ENCODE results near the gene PINK1. TPM values are rescaled to one million over a fixed set of nuclear protein-coding genes. Genes with fewer than 3 reads are reported as not detected.
A peak's percentile ranks its signal among the peaks of the same experiment; 100 is the strongest.

PINK1 gene
- total RNA-seq, 2 experiments from 2014 or later: 1.9 to 2.1 TPM

GRCh38 chr1:20624709-20625108, 8.5 kb upstream of the PINK1 start:
- Mint-ChIP-seq H3K27me3 (peaks cover 6% of the 10 kb centered on the region), H3K36me3 (no peaks in the 10 kb centered on the region), H3K4me3 (no peak overlapping the region), H3K27ac (no peak overlapping the region), H3K4me1 (no peaks in the 10 kb centered on the region), H3K9me3 (peaks cover 6% of the 10 kb centered on the region)
- DNase-seq: no peak

GRCh38 chr1:20625176-20626097, 7.8 kb upstream of the PINK1 start:
- no peak for DNase-seq
- H3K27ac Mint-ChIP-seq: no peak overlapping the region
- H3K4me1 Mint-ChIP-seq: no peaks in the 10 kb centered on the region
- H3K9me3 Mint-ChIP-seq: peaks cover 6% of the 10 kb centered on the region
- H3K27me3 Mint-ChIP-seq: peaks cover 6% of the 10 kb centered on the region
- no peak overlapping the region for H3K4me3 Mint-ChIP-seq
- H3K36me3 Mint-ChIP-seq: no peaks in the 10 kb centered on the region

GRCh38 chr1:20626098-20626427, 7.2 kb upstream of the PINK1 start:
- no peak overlapping the region for H3K27ac Mint-ChIP-seq
- peaks cover 6% of the 10 kb centered on the region for H3K9me3 Mint-ChIP-seq
- no peaks in the 10 kb centered on the region for H3K4me1 Mint-ChIP-seq
- H3K36me3 Mint-ChIP-seq: no peaks in the 10 kb centered on the region
- peaks cover 6% of the 10 kb centered on the region for H3K27me3 Mint-ChIP-seq
- DNase-seq: no peak
- H3K4me3 Mint-ChIP-seq: no peak overlapping the region

GRCh38 chr1:20626524-20626923, 6.7 kb upstream of the PINK1 start:
- H3K4me1 Mint-ChIP-seq: no peaks in the 10 kb centered on the region
- H3K27ac Mint-ChIP-seq: no peak overlapping the region

GRCh38 chr1:20630729-20631128, 2.5 kb upstream of the PINK1 start:
- DNase-seq: no peak
- peaks cover 12% of the 10 kb centered on the region for H3K4me1 Mint-ChIP-seq
- no peaks in the 10 kb centered on the region for H3K36me3 Mint-ChIP-seq
- H3K27me3 Mint-ChIP-seq: no peaks in the 10 kb centered on the region
- no peak overlapping the region for H3K4me3 Mint-ChIP-seq
- H3K27ac Mint-ChIP-seq: no peak overlapping the region
- H3K9me3 Mint-ChIP-seq: peaks cover 6% of the 10 kb centered on the region

More at GRCh38 chr1:20626524-20626923, 6.7 kb upstream of the PINK1 start:
- no peaks in the 10 kb centered on the region for H3K36me3 Mint-ChIP-seq
- H3K9me3 Mint-ChIP-seq: peaks cover 6% of the 10 kb centered on the region
- H3K27me3 Mint-ChIP-seq: peaks cover 6% of the 10 kb centered on the region
- H3K4me3 Mint-ChIP-seq: no peak overlapping the region
- no peak for DNase-seq

- peak overlapping the region; percentile 25 for H3K4me3 Mint-ChIP-seq
- no peak overlapping the region for H3K27ac Mint-ChIP-seq
- H3K4me1 Mint-ChIP-seq: peaks cover 12% of the 10 kb centered on the region
- H3K27me3 Mint-ChIP-seq: no peaks in the 10 kb centered on the region
- H3K36me3 Mint-ChIP-seq: no peaks in the 10 kb centered on the region
- no peak for DNase-seq
- H3K9me3 Mint-ChIP-seq: peaks cover 6% of the 10 kb centered on the region
These were observed 872 bp upstream of the PINK1 start for GRCh38 chr1:20632386-20632785.

GRCh38 chr1:20634065-20634593, 871 bp downstream of the PINK1 start:
- Mint-ChIP-seq H3K27me3 (no peaks in the 10 kb centered on the region), H3K9me3 (no peaks in the 10 kb centered on the region), H3K4me3 (peak overlapping the region; percentile 81), H3K36me3 (no peaks in the 10 kb centered on the region), H3K27ac (peak overlapping the region; percentile 42), H3K4me1 (peaks cover 12% of the 10 kb centered on the region)
- DNase-seq: peak; percentile 16

- DNase-seq: peak; percentile 26
- H3K4me3 Mint-ChIP-seq: peak overlapping the region; percentile 81
- no peak overlapping the region for H3K27ac Mint-ChIP-seq
- no peaks in the 10 kb centered on the region for H3K9me3 Mint-ChIP-seq
- no peaks in the 10 kb centered on the region for H3K36me3 Mint-ChIP-seq
- peaks cover 12% of the 10 kb centered on the region for H3K4me1 Mint-ChIP-seq
- H3K27me3 Mint-ChIP-seq: no peaks in the 10 kb centered on the region
These were observed 1.4 kb downstream of the PINK1 start for GRCh38 chr1:20634594-20635084.

GRCh38 chr1:20636785-20637347, 3.6 kb downstream of the PINK1 start:
- H3K36me3 Mint-ChIP-seq: no peaks in the 10 kb centered on the region
- H3K4me3 Mint-ChIP-seq: no peak overlapping the region

GRCh38 chr1:20640183-20640597, 6.9 kb downstream of the PINK1 start:
- no peaks in the 10 kb centered on the region for H3K27me3 Mint-ChIP-seq
- no peaks in the 10 kb centered on the region for H3K9me3 Mint-ChIP-seq
- no peak overlapping the region for H3K4me3 Mint-ChIP-seq
- H3K36me3 Mint-ChIP-seq: no peaks in the 10 kb centered on the region
- DNase-seq: peak; percentile 38
- H3K27ac Mint-ChIP-seq: no peak overlapping the region
- H3K4me1 Mint-ChIP-seq: peaks cover 3% of the 10 kb centered on the region

More at GRCh38 chr1:20636785-20637347, 3.6 kb downstream of the PINK1 start:
- no peak overlapping the region for H3K27ac Mint-ChIP-seq
- no peaks in the 10 kb centered on the region for H3K9me3 Mint-ChIP-seq
- H3K27me3 Mint-ChIP-seq: no peaks in the 10 kb centered on the region
- no peak for DNase-seq
- H3K4me1 Mint-ChIP-seq: peaks cover 15% of the 10 kb centered on the region

GRCh38 chr1:20641975-20642374, 8.7 kb downstream of the PINK1 start:
- peaks cover 3% of the 10 kb centered on the region for H3K4me1 Mint-ChIP-seq
- H3K36me3 Mint-ChIP-seq: no peaks in the 10 kb centered on the region
- H3K27ac Mint-ChIP-seq: no peak overlapping the region
- DNase-seq: no peak
- H3K4me3 Mint-ChIP-seq: no peak overlapping the region
- H3K27me3 Mint-ChIP-seq: no peaks in the 10 kb centered on the region
- no peaks in the 10 kb centered on the region for H3K9me3 Mint-ChIP-seq

GRCh38 chr1:20643080-20643479, 9.8 kb downstream of the PINK1 start:
- no peaks in the 10 kb centered on the region for H3K36me3 Mint-ChIP-seq

GRCh38 chr1:20644416-20644815, 11.2 kb downstream of the PINK1 start:
- no peak for DNase-seq
- H3K36me3 Mint-ChIP-seq: peaks cover 3% of the 10 kb centered on the region
- no peaks in the 10 kb centered on the region for H3K9me3 Mint-ChIP-seq
- no peak overlapping the region for H3K27ac Mint-ChIP-seq
- H3K27me3 Mint-ChIP-seq: no peaks in the 10 kb centered on the region
- no peak overlapping the region for H3K4me3 Mint-ChIP-seq
- H3K4me1 Mint-ChIP-seq: peaks cover 3% of the 10 kb centered on the region

More at GRCh38 chr1:20643080-20643479, 9.8 kb downstream of the PINK1 start:
- peaks cover 3% of the 10 kb centered on the region for H3K4me1 Mint-ChIP-seq
- H3K4me3 Mint-ChIP-seq: no peak overlapping the region
- H3K9me3 Mint-ChIP-seq: no peaks in the 10 kb centered on the region
- no peak overlapping the region for H3K27ac Mint-ChIP-seq
- no peaks in the 10 kb centered on the region for H3K27me3 Mint-ChIP-seq
- no peak for DNase-seq

- DNase-seq: no peak
- H3K27ac Mint-ChIP-seq: no peak overlapping the region
- H3K36me3 Mint-ChIP-seq: peaks cover 6% of the 10 kb centered on the region
- peaks cover under 1% of the 10 kb centered on the region for H3K4me1 Mint-ChIP-seq
- H3K9me3 Mint-ChIP-seq: no peaks in the 10 kb centered on the region
- H3K4me3 Mint-ChIP-seq: no peak overlapping the region
- no peaks in the 10 kb centered on the region for H3K27me3 Mint-ChIP-seq
These were observed 12.2 kb downstream of the PINK1 start for GRCh38 chr1:20645414-20645813.

- no peak for DNase-seq
- peaks cover 13% of the 10 kb centered on the region for H3K36me3 Mint-ChIP-seq
- H3K27ac Mint-ChIP-seq: peak overlapping the region; percentile 47
- H3K27me3 Mint-ChIP-seq: no peaks in the 10 kb centered on the region
- H3K4me1 Mint-ChIP-seq: no peaks in the 10 kb centered on the region
- no peaks in the 10 kb centered on the region for H3K9me3 Mint-ChIP-seq
- H3K4me3 Mint-ChIP-seq: no peak overlapping the region
These were observed 15.2 kb downstream of the PINK1 start for GRCh38 chr1:20648438-20648837.

Measured in activated naive CD8-positive, alpha-beta T cell treated with anti-CD3 and anti-CD28 coated beads for 36 hours (primary cell).